HCT116 (cell line): ENCODE measurements around the gene PHKB. TPM values are rescaled to one million over a fixed set of nuclear protein-coding genes. Genes with fewer than 3 reads are reported as not detected.

Source experiments
- ATAC-seq: fragments of 200-7000 bp; cut with Tn5 transposase; 2 replicates; pipeline ENCODE4 v1.9.1; 2020; ENCODE audit warnings: mild to moderate bottlenecking, moderate library complexity
- BruUV-seq: library from RNA; stranded (reverse); fragments of 400-500 nt; replicated peaks from 2 replicates; lab custom pipeline; 2021; lab: Mats Ljungman, UMichigan
- CTCF ChIA-PET: fragments of 300-600 bp; sonication (Branson Sonifier 250); formaldehyde crosslinking; loops from one replicate; lab custom pipeline; 2021; ENCODE audit warnings: antibody characterized with exemption; lab: Charles Lee
- POLR2A ChIA-PET: fragments of 300-600, 350-600 bp; sonication (Branson Sonifier 250); formaldehyde crosslinking; loops from one replicate; lab custom pipeline; 2021; ENCODE audit warnings: antibody characterized with exemption; lab: Charles Lee
- RAD21 ChIA-PET, 2 experiments: fragments of 300-600 bp; sonication (Branson Sonifier 250); formaldehyde crosslinking; loops; one replicate each; lab custom pipeline; 2023; ENCODE audit warnings: low total read pairs in 2 of 2; ENCODE audit not compliant: uncharacterized antibody in 2 of 2, unreplicated experiment in 2 of 2, low non-redundant PET in 1 of 2; lab: Charles Lee
- DNase-seq: peaks from one replicate; pipeline ENCODE4 v3.0.0-alpha.2; 2010; ENCODE audit warnings: low read depth, low spot score
- H2AFZ ChIP-seq: fragments of 200-600 bp; shearing (Covaris generic), sonication (generic); 2 replicates; pipeline ENCODE4 v1.6.1; 2017; ENCODE audit warnings: low read depth, mixed run types, mixed read lengths, antibody characterized with exemption, low read length; ENCODE audit not compliant: poor library complexity, severe bottlenecking
- H3K27ac ChIP-seq: 2 replicates; pipeline ENCODE4 v1.5.1; 2012; ENCODE audit warnings: low read depth, low read length
- H3K27me3 ChIP-seq: fragments of 200-600 bp; sonication (generic); 2 replicates; pipeline ENCODE4 v1.6.1; 2016; ENCODE audit warnings: mixed run types, low read length, mixed read lengths; ENCODE audit not compliant: insufficient read depth
- H3K36me3 ChIP-seq, 2 experiments: fragments of 200-500 bp in 1 of 2; fragments of 200-600 bp in 1 of 2; sonication (Bioruptor generic) in 1 of 2; sonication (generic) in 1 of 2; 2 replicates each; pipeline versions ENCODE4 v1.5.1 to v1.6.1; 2014 to 2016; ENCODE audit warnings: low read length in 2 of 2, inconsistent platforms in 1 of 2, mixed read lengths in 1 of 2, mixed run types in 1 of 2; ENCODE audit not compliant: insufficient read depth in 2 of 2, control insufficient read depth in 1 of 2
- H3K4me1 ChIP-seq, 2 experiments: fragments of 200-600 bp in 1 of 2; sonication (generic) in 1 of 2; 2 replicates each; pipeline versions ENCODE4 v1.5.1 to v1.6.1; 2012 to 2017; ENCODE audit warnings: low read length in 2 of 2, inconsistent platforms in 1 of 2, mild to moderate bottlenecking in 1 of 2, mixed read lengths in 1 of 2, mixed run types in 1 of 2, moderate library complexity in 1 of 2; ENCODE audit not compliant: insufficient read depth in 2 of 2, control insufficient read depth in 1 of 2
- H3K4me2 ChIP-seq: fragments of 200-600 bp; sonication (generic); 2 replicates; pipeline ENCODE4 v1.6.1; 2017; ENCODE audit warnings: mixed run types, low read length, mixed read lengths
- H3K4me3 ChIP-seq, 2 experiments: fragments of 200-600 bp in 1 of 2; sonication (generic) in 1 of 2; replicated peaks in 1 of 2; 2 replicates each; pipeline ENCODE4 v1.5.1; 2011 to 2016; ENCODE audit warnings: low read length in 2 of 2, control low read depth in 1 of 2, low read depth in 1 of 2, mild to moderate bottlenecking in 1 of 2, mixed read lengths in 1 of 2, mixed run types in 1 of 2
- H3K79me2 ChIP-seq: fragments of 200-600 bp; sonication (generic); 2 replicates; pipeline ENCODE4 v1.6.1; 2017; ENCODE audit warnings: mild to moderate bottlenecking, mixed run types, low read length, moderate library complexity, mixed read lengths; ENCODE audit not compliant: insufficient read depth
- H3K9ac ChIP-seq: fragments of 200-600 bp; sonication (generic); 2 replicates; pipeline ENCODE4 v1.6.1; 2016; ENCODE audit warnings: low read length, mixed read lengths
- H3K9me2 ChIP-seq: fragments of 200-600 bp; sonication (generic), shearing (Covaris generic); 2 replicates; pipeline ENCODE4 v1.6.1; 2017; ENCODE audit warnings: mixed run types, mild to moderate bottlenecking, moderate library complexity; ENCODE audit not compliant: insufficient read depth
- H3K9me3 ChIP-seq, 2 experiments: fragments of 200-500 bp in 1 of 2; fragments of 200-600 bp in 1 of 2; sonication (Bioruptor generic) in 1 of 2; sonication (generic) in 1 of 2; 2 replicates each; pipeline ENCODE4 v1.6.1; 2014 to 2017; ENCODE audit warnings: low read length in 2 of 2, mixed read lengths in 2 of 2, inconsistent platforms in 1 of 2, low read depth in 1 of 2, mild to moderate bottlenecking in 1 of 2, mixed run types in 1 of 2, moderate library complexity in 1 of 2; ENCODE audit not compliant: control insufficient read depth in 1 of 2, insufficient read depth in 1 of 2
- H4K20me1 ChIP-seq: fragments of 200-600 bp; sonication (generic), shearing (Covaris generic); 2 replicates; pipeline ENCODE4 v1.6.1; 2017; ENCODE audit warnings: mixed run types, mild to moderate bottlenecking, moderate library complexity; ENCODE audit not compliant: insufficient read depth
- CBX3 ChIP-seq: IDR thresholded peaks from 2 replicates; pipeline ENCODE4 v1.6.1; 2012; ENCODE audit warnings: low read depth
- CEBPB ChIP-seq: IDR thresholded peaks from 2 replicates; pipeline ENCODE4 v1.6.1; 2012; ENCODE audit warnings: low read depth
- EGR1 ChIP-seq: IDR thresholded peaks from 2 replicates; pipeline ENCODE4 v1.6.1; 2012; ENCODE audit warnings: low read depth
- EZH2 ChIP-seq: fragments of 200-600 bp; sonication (generic); IDR thresholded peaks from 2 replicates; pipeline ENCODE4 v1.6.1; 2017; ENCODE audit warnings: antibody characterized with exemption, mixed run types
- EZH2phosphoT487 ChIP-seq: fragments of 200-600 bp; IDR thresholded peaks from 2 replicates; pipeline ENCODE4 v1.6.1; 2018; ENCODE audit warnings: antibody characterized with exemption, borderline replicate concordance
- FOSL1 ChIP-seq: IDR thresholded peaks from 2 replicates; pipeline ENCODE4 v1.6.1; 2012; ENCODE audit warnings: low read depth
- JUND ChIP-seq: IDR thresholded peaks from 2 replicates; pipeline ENCODE4 v1.6.1; 2012
- POLR2A ChIP-seq: IDR thresholded peaks from 2 replicates; pipeline ENCODE4 v1.7.0; 2011; ENCODE audit warnings: borderline replicate concordance; ENCODE audit not compliant: insufficient read depth, insufficient read length; ENCODE audit errors: extremely low read depth
- POLR2AphosphoS5 ChIP-seq: IDR thresholded peaks from 2 replicates; pipeline ENCODE4 v1.6.1; 2011; ENCODE audit warnings: mild to moderate bottlenecking, low read depth, low read length, moderate library complexity
- RAD21 ChIP-seq: IDR thresholded peaks from 2 replicates; pipeline ENCODE4 v1.6.1; 2012; ENCODE audit warnings: low read depth, mild to moderate bottlenecking
- SIN3A ChIP-seq: IDR thresholded peaks from 2 replicates; pipeline ENCODE4 v1.6.1; 2012; ENCODE audit warnings: low read depth
- SP1 ChIP-seq: IDR thresholded peaks from 2 replicates; pipeline ENCODE4 v1.6.1; 2012; ENCODE audit warnings: low read depth
- SRF ChIP-seq: IDR thresholded peaks from 2 replicates; pipeline ENCODE4 v1.6.1; 2012; ENCODE audit warnings: low read depth
- TCF7L2 ChIP-seq: IDR thresholded peaks from 2 replicates; pipeline ENCODE4 v1.7.0; 2011; ENCODE audit warnings: borderline replicate concordance, inconsistent platforms; ENCODE audit not compliant: insufficient read depth, insufficient read length; ENCODE audit errors: extremely low read depth
- ZFX ChIP-seq: fragments of 450-650 bp; IDR thresholded peaks from 2 replicates; pipeline ENCODE4 v1.6.1; 2017
- ZNF274 ChIP-seq: fragments of 200-500 bp; sonication (Bioruptor generic); IDR thresholded peaks from 2 replicates; pipeline ENCODE4 v1.6.1; 2014; ENCODE audit warnings: mild to moderate bottlenecking, low read depth, low read length, inconsistent platforms
- intact Hi-C: fragments of 100-400 bp; cut with micrococcal nuclease; formaldehyde crosslinking; loops from 2 replicates; pipeline ENCODE4 v1.10.0; 2022
- total RNA-seq: library from RNA; stranded (reverse); gene quantifications from one replicate; pipeline ENCODE4 v1.2.1, GENCODE V29; 2021; ENCODE audit not compliant: unreplicated experiment
- TF ChIP-seq, protein P1 (sequence below): IDR thresholded peaks from 2 replicates; pipeline ENCODE4 v1.6.1; 2012
- TF ChIP-seq, protein P2 (sequence below): IDR thresholded peaks from 2 replicates; pipeline ENCODE4 v1.6.1; 2011; ENCODE audit warnings: mild to moderate bottlenecking, low read length, moderate library complexity; ENCODE audit not compliant: insufficient replicate concordance; ENCODE audit errors: extremely low read depth
- TF ChIP-seq, protein P3 (sequence below): IDR thresholded peaks from 2 replicates; pipeline ENCODE4 v1.6.1; 2012
- TF ChIP-seq, protein P4 (sequence below), 3 experiments: fragments of 200-600 bp in 1 of 3; sonication (generic) in 1 of 3; IDR thresholded peaks in 2 of 3; conservative IDR thresholded peaks in 1 of 3; 2 replicates each; pipeline ENCODE4 v1.5.1; 2012 to 2017; ENCODE audit warnings: low read depth in 2 of 3, low read length in 2 of 3, antibody characterized with exemption in 1 of 3, borderline replicate concordance in 1 of 3, control low read depth in 1 of 3, mild to moderate bottlenecking in 1 of 3, mixed read lengths in 1 of 3, mixed run types in 1 of 3, moderate library complexity in 1 of 3; ENCODE audit not compliant: insufficient read depth in 1 of 3

Gene PHKB
- total RNA-seq, 1 experiment from 2014 or later = 30.5 TPM

DNA sequence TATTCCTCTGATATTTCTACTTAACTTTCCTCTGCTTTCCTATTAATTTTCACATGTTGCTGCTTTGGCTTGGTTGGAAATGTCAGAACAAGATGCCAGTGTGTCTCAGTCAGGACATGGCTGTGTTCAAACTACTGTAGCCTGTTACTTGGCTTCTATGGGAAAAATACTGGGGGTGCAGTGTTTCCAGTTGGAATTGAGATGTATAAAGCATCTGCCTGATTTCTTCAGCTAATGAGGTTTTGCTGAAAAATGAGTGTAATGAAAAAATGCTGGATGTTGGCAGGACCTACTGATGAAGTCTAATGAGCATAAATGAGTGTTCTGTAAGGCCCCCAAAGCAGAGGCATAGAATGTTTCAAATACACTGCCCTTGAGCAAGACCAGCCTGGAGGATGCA is 166.6 kb downstream of the PHKB start:
- H3K4me1 ChIP-seq = no peaks in the 10 kb centered on the region
- no peak overlapping the region for H3K27ac ChIP-seq
- H3K4me3 ChIP-seq = no peak overlapping the region
- no peaks in the 10 kb centered on the region for H3K9me2 ChIP-seq
- TF ChIP-seq, protein P1, sequence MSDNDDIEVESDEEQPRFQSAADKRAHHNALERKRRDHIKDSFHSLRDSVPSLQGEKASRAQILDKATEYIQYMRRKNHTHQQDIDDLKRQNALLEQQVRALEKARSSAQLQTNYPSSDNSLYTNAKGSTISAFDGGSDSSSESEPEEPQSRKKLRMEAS = no peak
- TF ChIP-seq POLR2A (no peak), SIN3A (no peak), ZNF274 (no peak), SRF (no peak), FOSL1 (no peak), CBX3 (no peak), CEBPB (no peak), SP1 (no peak), EGR1 (no peak), ZFX (no peak), RAD21 (no peak), JUND (no peak), TCF7L2 (no peak), EZH2phosphoT487 (no peak), POLR2AphosphoS5 (no peak), EZH2 (no peak)
- TF ChIP-seq, protein P2, sequence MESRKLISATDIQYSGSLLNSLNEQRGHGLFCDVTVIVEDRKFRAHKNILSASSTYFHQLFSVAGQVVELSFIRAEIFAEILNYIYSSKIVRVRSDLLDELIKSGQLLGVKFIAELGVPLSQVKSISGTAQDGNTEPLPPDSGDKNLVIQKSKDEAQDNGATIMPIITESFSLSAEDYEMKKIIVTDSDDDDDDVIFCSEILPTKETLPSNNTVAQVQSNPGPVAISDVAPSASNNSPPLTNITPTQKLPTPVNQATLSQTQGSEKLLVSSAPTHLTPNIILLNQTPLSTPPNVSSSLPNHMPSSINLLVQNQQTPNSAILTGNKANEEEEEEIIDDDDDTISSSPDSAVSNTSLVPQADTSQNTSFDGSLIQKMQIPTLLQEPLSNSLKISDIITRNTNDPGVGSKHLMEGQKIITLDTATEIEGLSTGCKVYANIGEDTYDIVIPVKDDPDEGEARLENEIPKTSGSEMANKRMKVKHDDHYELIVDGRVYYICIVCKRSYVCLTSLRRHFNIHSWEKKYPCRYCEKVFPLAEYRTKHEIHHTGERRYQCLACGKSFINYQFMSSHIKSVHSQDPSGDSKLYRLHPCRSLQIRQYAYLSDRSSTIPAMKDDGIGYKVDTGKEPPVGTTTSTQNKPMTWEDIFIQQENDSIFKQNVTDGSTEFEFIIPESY = no peak
- TF ChIP-seq, protein P3, sequence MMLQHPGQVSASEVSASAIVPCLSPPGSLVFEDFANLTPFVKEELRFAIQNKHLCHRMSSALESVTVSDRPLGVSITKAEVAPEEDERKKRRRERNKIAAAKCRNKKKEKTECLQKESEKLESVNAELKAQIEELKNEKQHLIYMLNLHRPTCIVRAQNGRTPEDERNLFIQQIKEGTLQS = no peak
- TF ChIP-seq, protein P4, sequence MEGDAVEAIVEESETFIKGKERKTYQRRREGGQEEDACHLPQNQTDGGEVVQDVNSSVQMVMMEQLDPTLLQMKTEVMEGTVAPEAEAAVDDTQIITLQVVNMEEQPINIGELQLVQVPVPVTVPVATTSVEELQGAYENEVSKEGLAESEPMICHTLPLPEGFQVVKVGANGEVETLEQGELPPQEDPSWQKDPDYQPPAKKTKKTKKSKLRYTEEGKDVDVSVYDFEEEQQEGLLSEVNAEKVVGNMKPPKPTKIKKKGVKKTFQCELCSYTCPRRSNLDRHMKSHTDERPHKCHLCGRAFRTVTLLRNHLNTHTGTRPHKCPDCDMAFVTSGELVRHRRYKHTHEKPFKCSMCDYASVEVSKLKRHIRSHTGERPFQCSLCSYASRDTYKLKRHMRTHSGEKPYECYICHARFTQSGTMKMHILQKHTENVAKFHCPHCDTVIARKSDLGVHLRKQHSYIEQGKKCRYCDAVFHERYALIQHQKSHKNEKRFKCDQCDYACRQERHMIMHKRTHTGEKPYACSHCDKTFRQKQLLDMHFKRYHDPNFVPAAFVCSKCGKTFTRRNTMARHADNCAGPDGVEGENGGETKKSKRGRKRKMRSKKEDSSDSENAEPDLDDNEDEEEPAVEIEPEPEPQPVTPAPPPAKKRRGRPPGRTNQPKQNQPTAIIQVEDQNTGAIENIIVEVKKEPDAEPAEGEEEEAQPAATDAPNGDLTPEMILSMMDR (IDR thresholded peaks at IDR 0.05 in 2 of 3, conservative IDR thresholded peaks at IDR 0.05 in 1 of 3; ENCODE audit: borderline replicate concordance in 1 of 3, insufficient read depth in 1 of 3, low read depth in 2 of 3, low read length in 2 of 3) = no peak
- TF ChIP-seq, all 23 proteins: peak for 0
- ATAC-seq (no peak), DNase-seq (no peak)
- H3K36me3 ChIP-seq = no peaks in the 10 kb centered on the region
- ChIA-PET RAD21 (no interaction called here), CTCF (no interaction called here), POLR2A (no interaction called here)
- H2AFZ ChIP-seq = no peak overlapping the region
- H3K9ac ChIP-seq = no peak overlapping the region
- no peaks in the 10 kb centered on the region for H3K27me3 ChIP-seq
- H3K9me3 ChIP-seq = no peaks in the 10 kb centered on the region
- no peaks in the 10 kb centered on the region for H3K79me2 ChIP-seq
- no TSS peak for BruUV-seq
- no peak overlapping the region for H3K4me2 ChIP-seq
- intact Hi-C loops = no loop called here
- H4K20me1 ChIP-seq = no peaks in the 10 kb centered on the region
